ENCODE data around the gene NRCAM. TPM values are rescaled to one million over a fixed set of nuclear protein-coding genes. Genes with fewer than 3 reads are reported as not detected.

Gene NRCAM
- polyA plus RNA-seq, 1 donor (not counting 4 experiments of a cell fraction or from before 2014, with no cell fraction given) = 4.0 TPM

DNA sequence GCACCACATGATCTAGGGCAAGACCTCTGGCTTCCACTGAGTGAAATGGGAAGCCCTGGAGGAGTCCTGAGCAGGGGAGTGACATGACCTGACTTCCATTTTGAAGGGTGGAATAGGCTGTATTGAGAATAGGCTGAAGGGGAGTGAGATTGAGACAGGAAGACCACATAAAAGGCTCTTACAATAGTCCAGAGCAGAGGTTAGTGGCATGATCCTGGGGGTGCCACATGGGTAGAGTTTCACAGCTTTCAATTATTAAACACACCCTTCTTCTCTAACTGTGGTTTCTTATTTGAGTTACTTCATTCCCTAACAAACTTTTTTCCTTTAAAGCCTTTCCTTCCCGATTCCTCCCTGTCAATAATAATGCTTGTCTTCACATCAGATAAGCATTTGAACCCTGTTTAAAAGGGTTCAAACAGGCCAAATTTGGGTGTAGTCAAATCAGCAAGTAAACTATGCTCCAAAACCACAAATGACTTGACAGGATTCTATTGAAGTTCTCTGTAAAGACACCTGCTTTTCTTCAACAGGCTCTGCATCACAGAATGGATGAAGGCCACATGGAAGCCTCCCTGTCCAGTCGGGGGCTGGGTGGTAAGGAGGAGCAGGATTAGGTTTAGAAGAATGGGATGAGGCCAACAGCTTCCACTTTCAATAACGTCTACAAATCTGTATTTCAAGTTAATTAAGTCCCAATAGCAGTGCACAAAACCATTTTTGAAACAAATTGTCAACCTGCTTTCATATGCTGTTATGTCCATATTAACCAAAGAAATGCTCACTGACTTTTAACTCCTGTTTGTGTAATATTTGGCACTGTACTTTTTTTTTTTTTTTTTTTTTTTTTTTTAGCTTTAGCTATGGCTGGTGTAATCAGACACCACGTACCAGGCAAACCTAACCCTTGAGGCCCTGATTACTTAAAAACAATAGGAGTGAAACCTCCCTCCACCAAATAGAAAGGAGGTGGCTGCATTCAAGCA lies 131.9 kb downstream of the NRCAM start:
- no peak for TF ChIP-seq EZH2 (IDR thresholded peaks at IDR 0.05; ENCODE audit: low read length)
- TF ChIP-seq CTCF (optimal IDR thresholded peaks at IDR 0.05 in 1 of 3, IDR thresholded peaks at IDR 0.05 in 1 of 3, conservative IDR thresholded peaks at IDR 0.05 in 1 of 3; ENCODE audit: extremely low read depth in 1 of 3, insufficient read depth in 2 of 3, low read length in 3 of 3) = no peak
- FAIRE-seq = no peak
- H3K4me1 ChIP-seq (ENCODE audit: control insufficient read depth, extremely low read depth, insufficient read depth, low read length) = no peaks in the 10 kb centered on the region
- no peaks in the 10 kb centered on the region for H3K9me1 ChIP-seq (ENCODE audit: control insufficient read depth, extremely low read depth, insufficient read depth, low read length)
- H3K4me3 ChIP-seq (ENCODE audit: control insufficient read depth in 2 of 3, extremely low read depth in 1 of 3, insufficient read depth in 2 of 3, low read depth in 1 of 3, low read length in 3 of 3) = no peak overlapping the region
- no peaks in the 10 kb centered on the region for H4K20me1 ChIP-seq (ENCODE audit: control insufficient read depth, extremely low read depth, insufficient read depth, low read length)
- H3K9me3 ChIP-seq (ENCODE audit: control insufficient read depth, low read depth, low read length) = no peaks in the 10 kb centered on the region
- H2AFZ ChIP-seq (ENCODE audit: control insufficient read depth, low read length) = no peak overlapping the region
- DNase-seq (ENCODE audit: low read depth, low spot score) = no peak
- H3K79me2 ChIP-seq (ENCODE audit: control insufficient read depth, insufficient read depth, low read length) = no peaks in the 10 kb centered on the region
- no peak overlapping the region for H3K4me2 ChIP-seq (ENCODE audit: control insufficient read depth, extremely low read depth, insufficient read depth, low read depth, low read length)
- no peaks in the 10 kb centered on the region for H3K36me3 ChIP-seq (ENCODE audit: control insufficient read depth in 2 of 2, extremely low read depth in 1 of 2, insufficient read depth in 2 of 2, low read length in 2 of 2)
- dilution Hi-C loops (cut with MboI; ENCODE audit: extremely low pct_ligation_motif_present, low sequenced_read_pairs) = no loop called here
- no peak overlapping the region for H3K9ac ChIP-seq (ENCODE audit: control insufficient read depth, extremely low read depth, insufficient read depth, low read length)
- no peak overlapping the region for H3K27ac ChIP-seq (ENCODE audit: control insufficient read depth, insufficient read depth, low read length)
- no peaks in the 10 kb centered on the region for H3K27me3 ChIP-seq (ENCODE audit: control insufficient read depth, extremely low read depth, insufficient read depth, low read length)

DNA sequence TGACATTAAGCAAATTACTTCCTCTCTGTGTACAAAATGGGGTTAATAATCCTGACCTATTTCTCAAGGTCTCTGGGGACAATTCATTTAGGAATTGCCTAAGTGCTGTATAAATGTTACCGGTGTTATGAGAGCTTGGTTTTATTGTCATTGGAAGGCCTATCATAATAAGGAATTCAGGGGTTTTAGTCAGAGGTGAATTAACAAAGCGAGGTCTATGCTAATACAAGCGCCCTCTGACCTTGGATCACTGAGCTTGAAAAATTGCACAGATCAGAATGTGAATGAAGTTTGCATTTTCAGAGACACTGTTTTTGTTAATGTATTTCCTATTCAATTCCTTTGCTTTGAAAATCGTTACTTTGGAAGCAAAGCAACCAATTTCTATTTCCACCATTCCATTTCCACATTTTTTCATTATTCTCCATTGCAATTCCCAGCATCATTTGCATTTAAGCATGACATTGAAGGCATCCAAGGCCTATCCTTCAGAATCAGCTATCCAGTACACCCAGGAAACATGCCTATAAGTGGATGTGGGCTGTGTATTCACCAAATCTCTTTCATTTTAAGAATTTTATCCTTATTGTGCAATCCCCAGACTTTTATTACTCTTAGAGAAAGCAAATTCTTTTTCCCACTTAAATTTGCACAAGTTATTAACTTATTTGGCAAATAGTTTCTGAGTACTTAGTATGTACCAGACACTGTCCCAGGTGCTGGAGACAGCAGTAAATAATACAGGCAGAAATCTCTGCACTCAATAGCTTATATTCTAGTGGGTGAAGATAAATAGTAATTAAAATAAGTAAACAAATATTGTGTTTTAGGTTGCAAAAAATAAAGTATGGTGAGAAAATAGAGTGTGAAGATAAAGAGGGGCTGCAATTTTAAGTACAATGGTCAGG lies 133.1 kb downstream of the NRCAM start:
- FAIRE-seq (no peak), DNase-seq (ENCODE audit: low read depth, low spot score) (no peak)
- Histone ChIP-seq H3K4me3 (ENCODE audit: control insufficient read depth in 2 of 3, extremely low read depth in 1 of 3, insufficient read depth in 2 of 3, low read depth in 1 of 3, low read length in 3 of 3) (no peak overlapping the region), H3K9ac (ENCODE audit: control insufficient read depth, extremely low read depth, insufficient read depth, low read length) (no peak overlapping the region), H4K20me1 (ENCODE audit: control insufficient read depth, extremely low read depth, insufficient read depth, low read length) (no peaks in the 10 kb centered on the region), H3K4me2 (ENCODE audit: control insufficient read depth, extremely low read depth, insufficient read depth, low read depth, low read length) (no peak overlapping the region), H3K36me3 (ENCODE audit: control insufficient read depth in 2 of 2, extremely low read depth in 1 of 2, insufficient read depth in 2 of 2, low read length in 2 of 2) (no peaks in the 10 kb centered on the region), H3K4me1 (ENCODE audit: control insufficient read depth, extremely low read depth, insufficient read depth, low read length) (no peaks in the 10 kb centered on the region), H3K9me1 (ENCODE audit: control insufficient read depth, extremely low read depth, insufficient read depth, low read length) (no peaks in the 10 kb centered on the region), H3K79me2 (ENCODE audit: control insufficient read depth, insufficient read depth, low read length) (no peaks in the 10 kb centered on the region), H3K27me3 (ENCODE audit: control insufficient read depth, extremely low read depth, insufficient read depth, low read length) (no peaks in the 10 kb centered on the region), H3K27ac (ENCODE audit: control insufficient read depth, insufficient read depth, low read length) (no peak overlapping the region), H2AFZ (ENCODE audit: control insufficient read depth, low read length) (no peak overlapping the region), H3K9me3 (ENCODE audit: control insufficient read depth, low read depth, low read length) (no peaks in the 10 kb centered on the region)
- dilution Hi-C loops (cut with MboI; ENCODE audit: extremely low pct_ligation_motif_present, low sequenced_read_pairs) = no loop called here
- TF ChIP-seq EZH2 (IDR thresholded peaks at IDR 0.05; ENCODE audit: low read length) (no peak), CTCF (optimal IDR thresholded peaks at IDR 0.05 in 1 of 3, IDR thresholded peaks at IDR 0.05 in 1 of 3, conservative IDR thresholded peaks at IDR 0.05 in 1 of 3; ENCODE audit: extremely low read depth in 1 of 3, insufficient read depth in 2 of 3, low read length in 3 of 3) (no peak)

Data from keratinocyte (primary cell).